ENCODE measurements around the gene ZNF280A. TPM values are rescaled to one million over a fixed set of nuclear protein-coding genes. Genes with fewer than 3 reads are reported as not detected.

ZNF280A gene
- total RNA-seq, 1 donor from 2014 or later = not detected

DNA sequence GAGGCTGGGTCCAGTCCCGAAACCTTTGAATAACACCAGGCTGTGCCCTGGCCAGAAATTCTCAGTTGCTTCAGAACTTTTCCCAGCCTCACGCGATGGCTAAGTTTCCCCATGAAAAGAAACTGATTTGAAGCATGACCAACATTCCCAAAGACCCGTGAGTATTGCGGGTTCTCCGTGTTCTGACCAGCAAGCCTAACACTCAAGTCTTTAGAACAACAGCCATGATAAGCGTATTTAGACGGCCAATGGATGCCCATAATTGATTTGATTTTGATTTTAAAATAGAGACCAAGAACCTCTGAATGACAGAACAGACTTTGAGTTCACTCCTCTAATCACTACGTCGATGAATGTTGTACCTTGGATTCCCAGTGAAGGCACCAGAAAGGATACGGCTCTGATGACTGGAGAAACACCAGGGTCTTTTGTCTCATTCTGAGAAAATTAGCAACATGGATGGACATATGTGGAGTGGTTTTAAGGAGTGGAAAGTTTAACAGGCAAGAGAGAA lies 55.5 kb downstream of the ZNF280A start:
- POLR2A ChIA-PET = interaction anchor here (1.0 kb wide), 1 partner anchor 42 kb away, joined by 3 read pairs; no protein-coding TSS in a partner anchor
- ATAC-seq (ENCODE audit: low read depth) = no peak

DNA sequence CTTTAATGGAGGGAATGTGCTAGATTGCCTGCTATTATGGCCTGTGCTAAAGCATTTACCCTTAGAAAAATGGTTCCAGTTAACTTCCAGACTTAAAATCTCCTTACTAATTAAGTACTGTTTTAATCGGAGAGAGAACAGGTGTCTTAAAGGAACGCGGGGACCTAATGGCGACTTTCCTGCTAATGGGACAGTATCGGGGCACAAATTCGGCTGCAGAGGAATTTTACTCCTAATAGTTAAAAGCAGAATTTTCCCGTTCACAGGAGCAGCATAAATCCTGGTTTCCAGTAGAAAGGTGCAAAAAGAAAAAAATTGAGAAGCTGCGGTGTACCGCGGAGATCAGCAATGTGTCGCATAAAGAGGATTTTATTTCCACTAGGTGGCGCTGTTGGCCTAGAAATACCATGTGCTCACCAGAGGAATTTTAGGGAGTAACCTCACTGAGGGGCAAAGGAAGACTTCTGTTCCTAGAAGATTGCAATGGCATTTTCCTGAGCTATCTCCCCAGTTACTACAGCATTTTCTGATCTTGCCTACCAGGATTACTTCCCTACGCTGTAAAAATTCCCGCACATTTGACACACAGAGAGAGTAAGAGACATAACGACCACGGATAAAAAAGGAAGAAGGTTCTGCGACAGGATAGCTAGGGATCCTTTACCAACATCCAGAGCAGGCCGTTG lies 56.1 kb downstream of the ZNF280A start:
- POLR2A ChIA-PET = interaction anchor here (0.6 to 1.0 kb wide), 2 partner anchors 41 to 680 kb away, joined by 3 read pairs; no protein-coding TSS in a partner anchor
- CTCF ChIA-PET = interaction anchor here (0.7 to 3.4 kb wide), 16 partner anchors 14 to 491 kb away, joined by 3 to 30 read pairs (median 4); no protein-coding TSS in a partner anchor
- Mint-ChIP-seq H3K4me1 (peaks cover 19% of the 10 kb centered on the region), H3K9me3 (peaks cover 9% of the 10 kb centered on the region), H3K27ac (peak overlapping the region; percentile 61), H3K27me3 (peaks cover 4% of the 10 kb centered on the region), H3K4me3 (peak overlapping the region; percentile 24), H3K36me3 (ENCODE audit: low read depth) (peaks cover under 1% of the 10 kb centered on the region)
- intact Hi-C loops (cut with micrococcal nuclease) = loop anchor here (1.0 to 10.0 kb wide), 7 partner anchors 33 to 493 kb away; no protein-coding TSS in a partner anchor
- DNase-seq (no peak), ATAC-seq (ENCODE audit: low read depth) (peak; percentile 61)
- TF ChIP-seq, protein P1, sequence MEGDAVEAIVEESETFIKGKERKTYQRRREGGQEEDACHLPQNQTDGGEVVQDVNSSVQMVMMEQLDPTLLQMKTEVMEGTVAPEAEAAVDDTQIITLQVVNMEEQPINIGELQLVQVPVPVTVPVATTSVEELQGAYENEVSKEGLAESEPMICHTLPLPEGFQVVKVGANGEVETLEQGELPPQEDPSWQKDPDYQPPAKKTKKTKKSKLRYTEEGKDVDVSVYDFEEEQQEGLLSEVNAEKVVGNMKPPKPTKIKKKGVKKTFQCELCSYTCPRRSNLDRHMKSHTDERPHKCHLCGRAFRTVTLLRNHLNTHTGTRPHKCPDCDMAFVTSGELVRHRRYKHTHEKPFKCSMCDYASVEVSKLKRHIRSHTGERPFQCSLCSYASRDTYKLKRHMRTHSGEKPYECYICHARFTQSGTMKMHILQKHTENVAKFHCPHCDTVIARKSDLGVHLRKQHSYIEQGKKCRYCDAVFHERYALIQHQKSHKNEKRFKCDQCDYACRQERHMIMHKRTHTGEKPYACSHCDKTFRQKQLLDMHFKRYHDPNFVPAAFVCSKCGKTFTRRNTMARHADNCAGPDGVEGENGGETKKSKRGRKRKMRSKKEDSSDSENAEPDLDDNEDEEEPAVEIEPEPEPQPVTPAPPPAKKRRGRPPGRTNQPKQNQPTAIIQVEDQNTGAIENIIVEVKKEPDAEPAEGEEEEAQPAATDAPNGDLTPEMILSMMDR (IDR thresholded peaks at IDR 0.05) = peak; percentile 76

More for the DNA sequence above, 55.5 kb downstream of the ZNF280A start:
- Mint-ChIP-seq H3K4me1 (peaks cover 19% of the 10 kb centered on the region), H3K27me3 (peaks cover 4% of the 10 kb centered on the region), H3K36me3 (ENCODE audit: low read depth) (peaks cover 3% of the 10 kb centered on the region), H3K27ac (peak overlapping the region; percentile 61), H3K4me3 (no peak overlapping the region), H3K9me3 (peaks cover 10% of the 10 kb centered on the region)
- DNase-seq = no peak
- TF ChIP-seq, protein P1 (IDR thresholded peaks at IDR 0.05) = no peak
- intact Hi-C loops (cut with micrococcal nuclease) = loop anchor here (1.0 to 10.0 kb wide), 6 partner anchors 33 to 492 kb away; no protein-coding TSS in a partner anchor
- CTCF ChIA-PET = interaction anchor here (0.6 to 3.4 kb wide), 12 partner anchors 14 to 491 kb away, joined by 3 to 30 read pairs (median 6); no protein-coding TSS in a partner anchor

Other genes starting within 250 kb of the ZNF280A start
- gene ZNF280B, start 11.5 kb downstream of the ZNF280A start, total RNA-seq = 2.5 TPM in 2 replicates
- gene PRAME, start 39.0 kb upstream of the ZNF280A start, total RNA-seq = 0.12 TPM in 1 of 2 replicates, not detected in the other
- gene GGTLC2, start 124.3 kb upstream of the ZNF280A start, total RNA-seq = not detected in 2 replicates

All from activated B cell treated with CpG ODN at 0.5 μM for 24 hours (primary cell).